Islet of Langerhans (tissue), 1 donor: ENCODE data around the gene NAA16.

Experiments
- FAIRE-seq: peaks from one replicate; lab custom pipeline; 2011; peaks lifted over from hg19 to GRCh38; lab: Jason Lieb, UNC

The NAA16 gene

GRCh38 chr13:41361491-41361890 lies 50.4 kb downstream of the NAA16 start:
- no peak for FAIRE-seq

GRCh38 chr13:41364043-41364442 lies 53.0 kb downstream of the NAA16 start:
- no peak for FAIRE-seq

- peak; percentile 24 for FAIRE-seq
Measured at GRCh38 chr13:41365631-41366030, 54.6 kb downstream of the NAA16 start.

- FAIRE-seq, result no peak
Measured at GRCh38 chr13:41370736-41371135, 59.7 kb downstream of the NAA16 start.

- FAIRE-seq, result no peak
Measured at GRCh38 chr13:41377446-41377845, 66.4 kb downstream of the NAA16 start.

- FAIRE-seq, result no peak
Measured at GRCh38 chr13:41382431-41382830, 71.4 kb downstream of the NAA16 start.

- FAIRE-seq, result no peak
Measured at GRCh38 chr13:41383386-41383785, 72.3 kb downstream of the NAA16 start.

- no peak for FAIRE-seq
Measured at GRCh38 chr13:41384749-41385503, 73.9 kb downstream of the NAA16 start.

GRCh38 chr13:41386211-41386610 lies 75.1 kb downstream of the NAA16 start:
- FAIRE-seq, result no peak

GRCh38 chr13:41387576-41387975 lies 76.5 kb downstream of the NAA16 start:
- no peak for FAIRE-seq

- no peak for FAIRE-seq
Measured at GRCh38 chr13:41388143-41388881, 77.2 kb downstream of the NAA16 start.

- FAIRE-seq, result no peak
Measured at GRCh38 chr13:41389580-41389979, 78.5 kb downstream of the NAA16 start.

- no peak for FAIRE-seq
Measured at GRCh38 chr13:41394166-41394565, 83.1 kb downstream of the NAA16 start.

- no peak for FAIRE-seq
Measured at GRCh38 chr13:41398494-41399170, 87.6 kb downstream of the NAA16 start.

GRCh38 chr13:41401366-41401765 lies 90.3 kb downstream of the NAA16 start:
- no peak for FAIRE-seq

GRCh38 chr13:41402691-41403511 lies 91.8 kb downstream of the NAA16 start:
- FAIRE-seq, result no peak

GRCh38 chr13:41403983-41404382 lies 92.9 kb downstream of the NAA16 start:
- FAIRE-seq, result no peak

- no peak for FAIRE-seq
Measured at GRCh38 chr13:41405367-41405766, 94.3 kb downstream of the NAA16 start.

GRCh38 chr13:41407380-41407779 lies 96.3 kb downstream of the NAA16 start:
- no peak for FAIRE-seq

GRCh38 chr13:41408121-41408520 lies 97.1 kb downstream of the NAA16 start:
- no peak for FAIRE-seq

- no peak for FAIRE-seq
Measured at GRCh38 chr13:41408746-41409145, 97.7 kb downstream of the NAA16 start.

GRCh38 chr13:41409611-41410010 lies 98.5 kb downstream of the NAA16 start:
- FAIRE-seq, result no peak
